ENCODE results near the gene SRCAP.

The SRCAP gene

DNA sequence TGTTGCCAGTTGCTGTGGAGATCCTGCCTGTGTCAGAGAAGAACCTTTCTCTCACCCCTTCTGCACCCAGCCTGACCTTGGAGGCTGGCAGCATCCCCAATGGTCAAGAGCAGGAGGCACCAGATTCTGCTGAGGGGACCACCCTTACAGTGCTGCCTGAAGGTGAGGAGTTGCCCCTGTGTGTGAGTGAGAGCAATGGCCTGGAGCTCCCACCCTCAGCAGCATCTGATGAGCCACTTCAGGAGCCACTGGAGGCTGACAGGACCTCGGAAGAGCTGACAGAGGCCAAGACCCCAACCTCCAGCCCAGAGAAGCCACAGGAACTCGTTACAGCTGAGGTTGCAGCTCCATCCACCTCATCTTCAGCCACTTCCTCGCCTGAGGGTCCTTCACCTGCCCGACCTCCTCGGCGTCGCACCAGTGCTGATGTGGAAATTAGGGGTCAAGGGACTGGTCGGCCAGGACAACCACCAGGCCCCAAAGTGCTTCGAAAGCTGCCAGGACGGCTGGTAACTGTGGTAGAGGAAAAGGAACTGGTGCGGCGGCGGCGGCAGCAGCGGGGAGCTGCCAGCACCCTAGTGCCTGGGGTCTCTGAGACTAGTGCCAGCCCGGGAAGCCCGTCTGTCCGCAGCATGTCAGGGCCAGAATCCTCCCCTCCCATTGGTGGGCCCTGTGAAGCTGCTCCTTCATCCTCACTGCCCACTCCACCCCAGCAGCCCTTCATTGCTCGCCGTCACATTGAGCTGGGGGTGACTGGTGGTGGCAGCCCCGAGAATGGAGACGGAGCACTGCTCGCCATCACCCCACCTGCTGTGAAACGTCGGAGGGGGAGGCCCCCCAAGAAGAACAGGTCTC lies 39.0 kb downstream of the SRCAP start:
- DNase-seq, result no peak

GRCh38 chr16:30738984-30739951 lies 40.3 kb downstream of the SRCAP start:
- DNase-seq, result no peak

GRCh38 chr16:30740364-30741251 lies 41.6 kb downstream of the SRCAP start:
- peak; percentile 25 for DNase-seq

GRCh38 chr16:30741461-30741914 lies 42.5 kb downstream of the SRCAP start:
- DNase-seq, result peak; percentile 16

DNA sequence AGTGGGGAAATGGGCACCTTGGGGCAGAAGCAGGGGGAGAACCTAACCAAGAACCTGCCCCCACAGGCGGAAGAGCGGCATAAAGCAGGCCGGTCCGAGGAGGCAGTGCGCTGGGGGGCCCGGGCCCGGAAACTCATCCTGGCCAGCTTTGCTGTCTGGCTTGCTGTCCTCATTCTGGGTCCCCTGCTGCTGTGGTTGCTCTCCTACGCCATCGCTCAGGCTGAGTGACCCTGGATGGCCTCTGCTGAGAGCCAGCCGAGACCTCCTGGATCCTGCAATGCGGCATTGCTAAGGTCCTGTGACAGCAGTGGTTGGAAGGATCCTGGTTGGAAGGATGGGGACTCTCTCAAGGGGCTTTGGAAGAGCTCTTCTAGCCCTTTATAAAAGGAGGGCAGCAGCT lies 44.7 kb downstream of the SRCAP start:
- DNase-seq, result no peak

- DNase-seq, result no peak
Measured at GRCh38 chr16:30744183-30744582, 45.2 kb downstream of the SRCAP start.

DNA sequence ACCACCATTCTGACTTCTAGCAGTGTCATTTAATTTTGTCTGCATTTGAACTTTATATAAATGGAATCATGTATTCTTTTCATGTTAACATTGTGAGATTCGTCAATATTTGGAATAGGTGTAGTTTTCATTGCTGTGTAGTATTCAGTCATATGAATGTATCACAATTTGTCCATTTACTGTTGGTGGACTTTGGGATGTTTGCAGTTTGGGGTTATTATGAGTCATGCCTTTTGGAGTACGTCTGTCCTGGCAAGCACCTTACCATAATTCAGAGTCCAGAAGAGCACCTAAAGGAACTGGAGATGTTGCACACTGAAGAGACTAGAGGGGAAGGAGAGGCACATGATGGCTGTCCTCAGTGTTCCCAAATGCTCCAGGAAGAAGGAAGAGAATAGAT lies 46.1 kb downstream of the SRCAP start:
- no peak for DNase-seq

GRCh38 chr16:30746638-30747175 lies 47.7 kb downstream of the SRCAP start:
- no peak for DNase-seq

GRCh38 chr16:30747331-30747730 lies 48.4 kb downstream of the SRCAP start:
- DNase-seq, result peak; percentile 2

DNA sequence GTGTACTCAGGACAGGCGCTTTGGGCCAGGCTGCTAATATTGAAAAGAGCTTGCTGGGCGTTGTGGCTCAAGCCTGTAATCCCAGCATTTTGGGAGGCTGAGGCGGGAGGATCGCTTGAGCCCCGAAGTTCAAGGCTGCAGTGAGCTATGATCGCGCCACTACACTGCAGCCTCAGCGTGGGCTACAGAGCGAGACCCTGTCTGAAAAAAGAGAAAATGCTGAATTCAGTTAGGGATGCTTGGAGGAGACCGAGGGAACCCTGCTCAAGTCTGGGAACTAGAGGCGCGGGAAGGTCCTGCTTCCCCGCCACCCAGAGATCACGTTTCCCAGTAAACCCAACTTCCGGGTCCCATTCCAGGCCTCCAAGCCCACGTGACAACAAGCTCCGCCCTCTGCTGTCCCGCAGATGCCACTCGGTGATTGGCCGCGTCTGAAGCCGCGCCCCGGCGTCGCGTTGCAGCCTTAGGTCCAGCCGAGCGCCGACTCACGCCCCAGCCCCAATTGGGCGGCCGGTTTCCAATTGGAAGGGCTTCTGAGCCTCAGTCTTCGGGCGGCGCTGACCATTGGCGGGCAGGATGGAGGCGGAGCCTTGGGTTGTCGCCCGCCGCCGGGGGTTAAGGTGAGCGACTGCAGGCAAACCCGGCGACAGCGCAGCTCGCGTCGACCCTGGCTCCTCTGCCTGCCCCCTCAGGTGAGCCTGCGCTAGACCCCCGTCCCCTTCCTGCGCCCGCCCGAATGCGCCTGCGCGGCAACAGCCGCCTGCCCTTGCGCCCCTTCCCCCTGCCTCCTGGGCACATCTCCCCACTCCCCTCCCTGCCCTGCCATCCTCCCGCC lies 49.0 kb downstream of the SRCAP start, which contains the start of gene PHKG2:
PHKG2 (plus strand) TSS at position 627 of the 835 bp plus-strand sequence. CDS start 396 bp downstream, outside the sequence.
- DNase-seq, result peak; percentile 99

DNA sequence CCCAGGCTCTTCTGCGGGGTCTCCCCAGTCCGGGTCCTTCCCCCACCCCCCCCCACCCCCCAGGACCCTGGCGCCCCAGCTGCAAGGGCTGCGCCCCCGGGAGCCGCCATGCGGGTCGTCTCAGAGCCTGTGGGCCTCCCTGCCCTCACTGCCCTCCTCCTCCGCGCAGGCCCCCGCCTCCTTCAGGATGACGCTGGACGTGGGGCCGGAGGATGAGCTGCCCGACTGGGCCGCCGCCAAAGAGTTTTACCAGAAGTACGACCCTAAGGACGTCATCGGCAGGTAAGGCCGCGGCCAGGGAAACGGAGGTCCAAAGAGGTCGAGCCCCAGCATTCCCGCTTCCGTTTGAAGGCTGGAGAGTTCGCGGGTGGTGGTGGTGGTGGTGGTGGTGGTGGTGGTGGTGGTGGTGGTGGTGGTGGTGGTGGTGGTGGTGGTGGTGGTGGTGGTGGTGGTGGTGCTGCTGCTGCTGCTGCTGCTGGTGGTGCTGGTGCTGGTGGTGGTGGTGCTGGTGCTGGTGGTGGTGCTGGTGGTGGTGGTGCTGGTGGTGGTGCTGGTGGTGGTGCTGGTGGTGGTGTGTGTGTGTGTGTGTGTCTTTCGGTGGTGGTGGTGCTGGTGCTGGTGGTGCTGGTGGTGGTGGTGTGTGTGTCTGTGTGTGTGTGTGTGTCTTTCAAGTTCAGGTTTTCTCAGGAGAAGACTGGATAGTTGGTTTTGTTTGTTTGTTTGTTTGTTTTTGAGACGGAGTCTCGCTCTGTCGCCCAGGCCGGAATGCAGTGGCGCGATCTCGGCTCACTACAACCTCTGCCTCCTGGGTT lies 49.9 kb downstream of the SRCAP start:
- peak; percentile 41 for DNase-seq

GRCh38 chr16:30750201-30750600 lies 51.2 kb downstream of the SRCAP start:
- DNase-seq, result no peak

- DNase-seq, result no peak
Measured at GRCh38 chr16:30750876-30751465, 52.0 kb downstream of the SRCAP start.

- no peak for DNase-seq
Measured at GRCh38 chr16:30753596-30753995, 54.6 kb downstream of the SRCAP start.

DNA sequence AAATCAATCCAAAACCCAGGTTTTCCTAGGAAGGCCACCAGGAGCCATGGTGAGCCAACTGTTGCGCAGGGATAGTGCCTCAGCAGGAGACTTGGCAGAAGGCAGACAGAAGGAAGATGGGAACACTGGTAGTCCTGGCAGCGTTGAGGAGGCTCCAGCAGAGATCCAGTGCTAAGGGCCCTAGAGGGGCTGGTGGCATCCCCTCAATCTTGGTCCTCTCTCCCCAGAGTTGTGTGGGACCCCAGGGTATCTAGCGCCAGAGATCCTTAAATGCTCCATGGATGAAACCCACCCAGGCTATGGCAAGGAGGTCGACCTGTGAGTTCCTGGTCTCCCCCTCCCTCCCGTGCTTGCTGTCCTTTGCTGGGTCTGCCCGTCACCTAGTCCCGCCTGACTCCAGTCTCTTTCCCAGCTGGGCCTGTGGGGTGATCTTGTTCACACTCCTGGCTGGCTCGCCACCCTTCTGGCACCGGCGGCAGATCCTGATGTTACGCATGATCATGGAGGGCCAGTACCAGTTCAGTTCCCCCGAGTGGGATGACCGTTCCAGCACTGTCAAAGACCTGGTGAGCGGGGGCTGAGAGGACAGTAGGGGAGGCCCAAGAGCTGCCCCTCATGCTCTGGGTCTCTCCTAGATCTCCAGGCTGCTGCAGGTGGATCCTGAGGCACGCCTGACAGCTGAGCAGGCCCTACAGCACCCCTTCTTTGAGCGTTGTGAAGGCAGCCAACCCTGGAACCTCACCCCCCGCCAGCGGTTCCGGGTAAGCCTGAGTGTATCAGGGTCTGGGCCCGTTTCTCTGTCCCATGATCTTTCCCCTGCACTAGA lies 57.2 kb downstream of the SRCAP start:
- DNase-seq, result no peak

DNA sequence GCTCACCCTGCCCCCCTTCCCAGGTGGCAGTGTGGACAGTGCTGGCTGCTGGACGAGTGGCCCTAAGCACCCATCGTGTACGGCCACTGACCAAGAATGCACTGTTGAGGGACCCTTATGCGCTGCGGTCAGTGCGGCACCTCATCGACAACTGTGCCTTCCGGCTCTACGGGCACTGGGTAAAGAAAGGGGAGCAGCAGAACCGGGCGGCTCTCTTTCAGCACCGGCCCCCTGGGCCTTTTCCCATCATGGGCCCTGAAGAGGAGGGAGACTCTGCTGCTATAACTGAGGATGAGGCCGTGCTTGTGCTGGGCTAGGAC lies 57.8 kb downstream of the SRCAP start:
- DNase-seq, result no peak

- no peak for DNase-seq
Measured at GRCh38 chr16:30757316-30757715, 58.3 kb downstream of the SRCAP start.

DNA sequence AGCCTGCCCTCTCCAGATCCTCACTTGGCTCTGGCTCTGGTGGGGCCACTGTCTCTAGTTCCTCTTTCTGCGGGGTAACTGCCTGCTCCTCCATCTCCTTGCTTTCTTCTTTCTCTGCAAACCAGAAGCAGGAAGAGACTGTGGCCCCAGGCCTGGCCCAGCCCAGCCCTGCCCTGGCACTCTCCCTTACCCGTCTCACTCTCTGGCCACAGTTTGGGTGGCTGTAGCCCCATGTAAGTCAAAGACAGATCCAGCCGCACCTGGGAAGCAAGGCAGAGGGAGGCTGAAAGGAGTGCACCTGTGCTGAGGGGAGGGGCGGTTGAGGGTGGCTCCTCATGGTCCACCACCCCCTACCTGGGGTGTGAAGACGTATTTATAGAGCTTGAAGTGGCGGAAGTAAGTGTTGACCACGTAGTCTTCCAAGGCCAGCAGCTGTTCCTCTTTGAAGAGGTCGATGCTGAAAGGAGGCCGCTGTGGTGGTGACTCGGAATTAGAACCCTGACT lies 60.1 kb downstream of the SRCAP start:
- DNase-seq, result no peak
